ENCODE measurements around the gene LIPC.

DNA sequence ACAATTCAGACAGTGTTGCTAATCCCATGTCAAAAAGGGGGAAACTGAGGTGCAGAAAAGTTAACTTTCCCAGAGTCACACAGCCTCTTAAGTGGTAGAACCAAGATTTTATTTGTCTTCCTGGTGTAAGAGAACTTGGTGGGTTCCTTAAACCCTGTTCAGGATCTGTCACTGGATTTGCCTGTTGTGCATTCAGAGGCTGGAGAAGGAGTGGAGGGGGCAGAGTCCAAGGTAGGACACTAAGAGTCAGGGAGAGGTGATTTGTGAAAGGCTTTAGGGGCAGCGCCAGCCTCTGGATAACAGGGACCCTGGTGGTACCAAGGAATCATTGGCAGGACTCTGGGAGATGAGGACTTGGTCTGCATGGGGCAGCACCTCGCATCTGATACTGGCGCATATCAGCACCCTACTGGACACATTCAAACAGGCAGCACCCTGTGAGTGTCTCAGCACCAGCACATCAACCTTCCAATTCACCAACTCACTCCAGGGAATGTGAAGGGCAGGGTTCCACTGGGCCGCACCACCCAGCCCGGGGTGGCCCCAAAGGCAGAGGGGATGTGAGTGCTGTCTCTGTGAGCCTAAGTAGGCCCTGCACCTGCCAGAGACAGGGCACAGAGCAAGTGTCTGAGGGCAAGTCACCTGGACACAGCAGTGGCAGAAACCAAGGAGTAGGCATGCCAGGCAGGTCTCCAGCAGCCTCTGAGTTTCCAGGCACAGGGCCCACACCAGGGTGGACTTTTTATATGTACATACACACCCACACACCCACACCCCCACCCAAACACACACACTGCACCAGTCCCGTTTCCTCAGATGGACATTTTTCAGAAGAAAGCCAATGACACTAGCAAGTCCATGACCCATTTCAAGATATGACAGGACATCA lies 71.6 kb downstream of the LIPC start:
- TF ChIP-seq POLR2A (IDR thresholded peaks at IDR 0.05), result no peak
- TF ChIP-seq CTCF (IDR thresholded peaks at IDR 0.05 in 4 of 5, conservative IDR thresholded peaks at IDR 0.05 in 1 of 5), result no peak
